ENCODE results near the gene SEC24B.
A peak's percentile ranks its signal among the peaks of the same experiment; 100 is the strongest.

Gene SEC24B

DNA sequence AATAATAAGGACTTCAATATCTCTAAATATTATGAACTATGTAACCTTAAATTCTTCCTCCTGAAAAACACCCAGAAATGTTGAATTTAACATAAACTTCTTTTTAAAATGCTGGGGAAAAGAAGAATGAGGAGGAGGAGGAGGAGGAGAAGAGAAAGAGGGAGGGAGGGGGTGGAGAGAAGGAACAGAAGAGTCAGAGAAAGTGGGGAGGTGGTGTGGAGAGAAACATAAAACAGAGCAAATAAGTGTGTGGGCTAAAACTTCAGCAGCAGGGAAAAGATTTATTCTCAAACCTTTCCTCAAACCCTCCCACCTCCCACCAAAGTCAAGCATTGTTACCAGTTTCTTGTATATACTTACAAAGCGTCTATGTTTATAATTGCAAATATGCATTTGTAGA is 34.7 kb upstream of the SEC24B start:
- no peak for DNase-seq (ENCODE audit: low read depth)
- H3K4me3 ChIP-seq (ENCODE audit: control insufficient read depth, low read depth, low read length), result no peak overlapping the region
- TF ChIP-seq, protein P1, sequence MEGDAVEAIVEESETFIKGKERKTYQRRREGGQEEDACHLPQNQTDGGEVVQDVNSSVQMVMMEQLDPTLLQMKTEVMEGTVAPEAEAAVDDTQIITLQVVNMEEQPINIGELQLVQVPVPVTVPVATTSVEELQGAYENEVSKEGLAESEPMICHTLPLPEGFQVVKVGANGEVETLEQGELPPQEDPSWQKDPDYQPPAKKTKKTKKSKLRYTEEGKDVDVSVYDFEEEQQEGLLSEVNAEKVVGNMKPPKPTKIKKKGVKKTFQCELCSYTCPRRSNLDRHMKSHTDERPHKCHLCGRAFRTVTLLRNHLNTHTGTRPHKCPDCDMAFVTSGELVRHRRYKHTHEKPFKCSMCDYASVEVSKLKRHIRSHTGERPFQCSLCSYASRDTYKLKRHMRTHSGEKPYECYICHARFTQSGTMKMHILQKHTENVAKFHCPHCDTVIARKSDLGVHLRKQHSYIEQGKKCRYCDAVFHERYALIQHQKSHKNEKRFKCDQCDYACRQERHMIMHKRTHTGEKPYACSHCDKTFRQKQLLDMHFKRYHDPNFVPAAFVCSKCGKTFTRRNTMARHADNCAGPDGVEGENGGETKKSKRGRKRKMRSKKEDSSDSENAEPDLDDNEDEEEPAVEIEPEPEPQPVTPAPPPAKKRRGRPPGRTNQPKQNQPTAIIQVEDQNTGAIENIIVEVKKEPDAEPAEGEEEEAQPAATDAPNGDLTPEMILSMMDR (conservative IDR thresholded peaks at IDR 0.05; ENCODE audit: control insufficient read depth, insufficient read depth, low read depth, low read length), result no peak

DNA sequence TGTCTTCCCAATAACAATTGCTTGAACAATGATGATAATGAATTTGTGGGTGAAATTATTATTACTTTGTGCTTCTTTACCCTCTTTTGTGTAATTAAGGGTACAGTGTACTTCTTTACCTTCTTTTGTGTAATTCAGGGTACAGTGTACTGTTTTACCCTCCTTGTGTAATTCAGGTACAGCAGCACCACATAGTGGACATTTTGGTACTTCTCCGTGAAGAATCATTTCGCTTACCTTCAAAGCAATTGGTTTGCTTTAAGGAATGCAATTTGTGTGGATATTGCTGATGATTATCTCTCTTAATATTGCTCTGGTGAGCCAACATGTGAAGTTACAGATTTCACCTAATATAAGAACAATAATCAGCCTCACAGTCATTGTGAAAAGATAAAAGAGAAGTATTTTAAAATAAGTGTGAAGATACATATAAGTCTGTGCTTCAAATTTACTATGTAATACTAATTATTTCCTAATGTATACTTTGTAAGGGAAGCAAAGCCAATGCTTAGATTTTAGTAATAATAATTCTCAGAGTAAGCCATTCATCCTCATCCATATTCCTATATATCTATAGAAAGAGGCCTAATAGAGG is 27.2 kb upstream of the SEC24B start:
- TF ChIP-seq, protein P1 (conservative IDR thresholded peaks at IDR 0.05; ENCODE audit: control insufficient read depth, insufficient read depth, low read depth, low read length), result peak; percentile 71
- peak; percentile 72 for DNase-seq (ENCODE audit: low read depth)

DNA sequence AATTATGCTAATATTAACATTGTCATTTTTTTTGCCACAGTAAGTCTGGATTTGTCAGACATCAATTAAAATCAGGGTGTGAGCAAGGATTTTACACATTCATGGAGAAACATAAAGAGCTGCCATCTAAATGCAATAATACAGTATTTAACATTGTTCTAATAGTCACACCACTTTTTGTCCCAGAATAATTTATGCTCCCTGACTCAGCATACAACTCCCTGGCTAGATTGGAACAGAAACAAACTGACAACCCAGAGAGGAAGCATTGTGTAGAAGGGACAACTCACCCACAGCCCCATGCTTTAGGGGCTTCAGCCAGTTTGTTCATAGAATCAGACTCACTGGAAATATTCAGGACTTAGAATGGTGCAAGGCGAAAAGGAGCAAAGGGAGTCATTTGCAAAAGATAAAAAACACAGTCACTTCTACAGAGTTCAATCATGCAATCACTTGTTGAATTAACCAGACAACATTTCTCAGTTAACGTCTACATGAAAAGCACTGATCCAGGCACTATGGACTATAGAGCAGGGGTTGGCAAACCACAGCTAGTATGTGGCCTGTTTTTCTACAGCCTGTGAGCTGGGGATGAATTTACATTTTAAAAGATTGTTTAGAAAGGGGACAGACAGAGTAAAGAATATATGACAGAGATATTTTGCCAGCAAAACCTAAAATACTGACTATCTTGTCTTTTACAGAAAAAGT is 26.4 kb upstream of the SEC24B start:
- DNase-seq (ENCODE audit: low read depth), result no peak
- H3K4me3 ChIP-seq (ENCODE audit: control insufficient read depth, low read depth, low read length), result no peak overlapping the region
- TF ChIP-seq, protein P1 (conservative IDR thresholded peaks at IDR 0.05; ENCODE audit: control insufficient read depth, insufficient read depth, low read depth, low read length), result no peak

More for the DNA sequence above, 27.2 kb upstream of the SEC24B start:
- H3K4me3 ChIP-seq (ENCODE audit: control insufficient read depth, low read depth, low read length), result no peak overlapping the region

DNA sequence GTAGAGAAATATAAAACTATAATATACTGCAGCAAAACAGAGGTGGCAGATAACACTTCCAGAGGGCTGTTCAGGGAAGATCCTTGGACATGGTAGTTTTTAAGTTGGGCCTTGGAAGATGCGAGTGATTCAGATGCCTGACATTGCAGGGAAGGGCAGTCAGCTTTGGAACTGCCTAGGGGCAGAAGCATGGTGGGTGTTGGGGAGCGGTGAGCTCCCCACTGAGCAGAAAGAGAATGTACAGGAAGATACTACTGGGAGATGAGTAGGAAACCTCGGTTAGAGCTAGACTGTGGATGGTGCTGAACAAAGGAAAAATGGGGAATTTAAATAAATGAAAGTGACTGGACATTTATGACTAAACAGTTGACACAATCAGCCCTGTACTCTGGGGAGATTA is 24.9 kb upstream of the SEC24B start:
- TF ChIP-seq, protein P1 (conservative IDR thresholded peaks at IDR 0.05; ENCODE audit: control insufficient read depth, insufficient read depth, low read depth, low read length), result no peak
- no peak overlapping the region for H3K4me3 ChIP-seq (ENCODE audit: control insufficient read depth, low read depth, low read length)
- DNase-seq (ENCODE audit: low read depth), result no peak

DNA sequence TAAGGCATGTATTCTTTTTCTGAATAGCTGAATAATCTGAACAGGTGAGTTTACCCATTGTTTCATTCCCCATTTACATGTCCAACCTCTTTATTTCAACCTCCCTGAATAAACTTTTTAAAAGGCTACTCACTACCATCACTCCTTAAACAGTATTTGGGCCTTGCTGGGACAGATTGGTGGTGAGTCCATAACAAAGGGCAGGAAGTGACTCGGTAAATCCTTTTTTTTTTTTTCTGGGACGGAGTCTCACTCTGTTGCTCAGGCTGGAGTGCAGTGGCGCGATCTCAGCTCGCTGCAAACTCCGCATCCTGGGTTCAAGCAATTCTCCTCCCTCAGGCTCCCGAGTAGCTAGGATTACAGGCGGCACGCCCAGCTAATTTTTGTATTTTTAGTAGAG is 23.4 kb upstream of the SEC24B start:
- no peak overlapping the region for H3K4me3 ChIP-seq (ENCODE audit: control insufficient read depth, low read depth, low read length)
- TF ChIP-seq, protein P1 (conservative IDR thresholded peaks at IDR 0.05; ENCODE audit: control insufficient read depth, insufficient read depth, low read depth, low read length), result no peak

DNA sequence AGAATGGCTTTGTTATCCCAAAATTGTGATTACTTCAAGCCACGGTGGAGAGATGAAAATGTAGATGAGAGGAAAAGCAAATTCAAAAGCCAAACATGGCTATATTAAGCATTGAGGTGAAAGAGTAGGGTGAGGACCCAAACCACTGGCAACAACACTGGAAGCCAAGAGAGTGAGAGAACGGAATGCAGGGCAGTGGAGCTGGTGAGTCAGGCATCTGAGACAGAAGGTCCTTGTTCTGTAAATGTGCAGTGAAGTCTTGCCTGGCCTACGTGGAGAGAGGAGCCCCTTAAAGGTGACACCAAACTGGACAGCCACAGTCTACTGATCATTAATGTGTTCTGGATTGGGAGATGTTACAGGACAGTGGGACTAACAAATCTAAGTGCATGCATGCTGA is 22.8 kb upstream of the SEC24B start:
- TF ChIP-seq, protein P1 (conservative IDR thresholded peaks at IDR 0.05; ENCODE audit: control insufficient read depth, insufficient read depth, low read depth, low read length), result no peak
- DNase-seq (ENCODE audit: low read depth), result no peak
- H3K4me3 ChIP-seq (ENCODE audit: control insufficient read depth, low read depth, low read length), result no peak overlapping the region

More for the DNA sequence above, 23.4 kb upstream of the SEC24B start:
- DNase-seq (ENCODE audit: low read depth), result no peak

All from fibroblast of mammary gland (primary cell).